ENCODE results near the gene EBF4. TPM values are rescaled to one million over a fixed set of nuclear protein-coding genes. Genes with fewer than 3 reads are reported as not detected.
A peak's percentile ranks its signal among the peaks of the same experiment; 100 is the strongest.

Gene EBF4
- total and polyA plus RNA-seq, 10 of the 15 experiments (the other 5 are each of a cell fraction or from before 2014, with no cell fraction given) = 0.13 TPM; not detected in 9

- BruUV-seq (replicated peaks) = no TSS peak
- Histone ChIP-seq H3K4me1 (ENCODE audit: control insufficient read depth, insufficient read depth, low read length) (peaks cover 13% of the 10 kb centered on the region), H3K9me3 (replicated peaks; ENCODE audit: control insufficient read depth, insufficient read depth, low read length) (no peaks in the 10 kb centered on the region), H3K9ac (ENCODE audit: control insufficient read depth, insufficient read depth, low read length) (peak overlapping the region; percentile 95), H3K4me3 (peak overlapping the region; percentile 95), H4K20me1 (ENCODE audit: control insufficient read depth, insufficient read depth) (peaks cover 17% of the 10 kb centered on the region), H3K27ac (ENCODE audit: control insufficient read depth, insufficient read depth) (peak overlapping the region; percentile 84), H2AFZ (ENCODE audit: control insufficient read depth, low read depth, low read length) (no peak overlapping the region; the same call in 1 of the 2 replicates), H3K4me2 (ENCODE audit: control insufficient read depth, insufficient read depth) (peak overlapping the region; percentile 95), H3K27me3 (replicated peaks in 1 of 2; ENCODE audit: control insufficient read depth in 2 of 2, insufficient read depth in 2 of 2, low read length in 1 of 2) (no peaks in the 10 kb centered on the region), H3K79me2 (ENCODE audit: control insufficient read depth, insufficient read depth, low read length) (peaks cover 52% of the 10 kb centered on the region), H3K36me3 (ENCODE audit: control insufficient read depth in 2 of 2, insufficient read depth in 2 of 2, low read length in 1 of 2) (peaks cover 29 to 37% of the 10 kb centered on the region in 2 experiments)
- TF ChIP-seq RCOR1 (conservative IDR thresholded peaks at IDR 0.05; ENCODE audit: low read depth, low read length) (no peak), ZSCAN29 (IDR thresholded peaks at IDR 0.05) (no peak), BCL11A (IDR thresholded peaks at IDR 0.05; ENCODE audit: low read depth, low read length) (no peak), CHD2 (IDR thresholded peaks at IDR 0.05; ENCODE audit: borderline replicate concordance, low read depth, low read length) (no peak), ZNF687 (IDR thresholded peaks at IDR 0.05) (no peak), BCL3 (IDR thresholded peaks at IDR 0.05; ENCODE audit: borderline replicate concordance, insufficient read depth, low read depth, low read length, poor library complexity, severe bottlenecking) (no peak)
- RAD21 ChIA-PET (ENCODE audit: unreplicated experiment) = no interaction called here
- in situ Hi-C loops (cut with MboI) = no loop called here
- POLR2A ChIA-PET = interaction anchor here (0.6 to 5.6 kb wide), 5 partner anchors 11 to 187 kb away, joined by 3 to 47 read pairs (median 5); partner anchors contain the start of genes IDH3B, PCED1A, SNRPB and VPS16
- CTCF ChIA-PET = interaction anchor here (1.0 to 1.9 kb wide), 4 partner anchors 10 to 347 kb away, joined by 4 to 9 read pairs (median 6); partner anchors contain the start of gene IDH3B
- intact Hi-C loops (cut with micrococcal nuclease; ENCODE audit: unreplicated experiment) = loop anchor here (2.0 to 5.0 kb wide), 2 partner anchors 129 to 181 kb away; partner anchors contain the start of gene SNRPB
- ATAC-seq (no peak), FAIRE-seq (no peak), DNase-seq (ENCODE audit: low read depth, low spot score) (no peak)
- SMC1A ChIA-PET (ENCODE audit: uncharacterized antibody, unreplicated experiment) = interaction anchor here (0.6 to 4.9 kb wide), 2 partner anchors 11 to 132 kb away, joined by 7 to 25 read pairs; partner anchors contain the start of gene IDH3B
- WGBS (ENCODE audit: insufficient coverage, insufficient replicate concordance, low lambda C conversion rate, missing lambda C conversion rate) = 1% methylated on average over 24 of the region's 24 CpGs
Observed at GRCh38 chr20:2653556-2654383, 38.8 kb upstream of the EBF4 start.

All from GM12878 (cell line).